NT2/D1 (cell line): Measurements from ENCODE around the gene MEAF6.
"Not testable (repeated sequence)": the region's sequence is repeated elsewhere in the genome, so short reads cannot be mapped to it uniquely, and the experiment has no call there.

Experiments used
- DNase-seq: peaks from one replicate; pipeline ENCODE4 v3.0.0-alpha.2; 2011; ENCODE audit warnings: low read depth, low spot score
- H3K27me3 ChIP-seq: 2 replicates; pipeline ENCODE4 v1.6.0; 2011; ENCODE audit warnings: mild to moderate bottlenecking; ENCODE audit not compliant: insufficient read length, insufficient read depth
- H3K36me3 ChIP-seq: 2 replicates; pipeline ENCODE4 v1.6.1; 2011; ENCODE audit warnings: mild to moderate bottlenecking, low read length, mixed read lengths; ENCODE audit not compliant: insufficient read depth, insufficient read length
- H3K4me1 ChIP-seq: 2 replicates; pipeline ENCODE4 v1.5.1; 2011; ENCODE audit not compliant: insufficient read depth, insufficient read length
- H3K4me3 ChIP-seq: 2 replicates; pipeline ENCODE4 v1.5.1; 2011; ENCODE audit warnings: low read depth; ENCODE audit not compliant: insufficient read length
- H3K9ac ChIP-seq: 2 replicates; pipeline ENCODE4 v1.6.0; 2011; ENCODE audit warnings: low read depth; ENCODE audit not compliant: insufficient read length
- H3K9me3 ChIP-seq: 2 replicates; pipeline ENCODE4 v1.5.1; 2011; ENCODE audit warnings: mild to moderate bottlenecking, low read length; ENCODE audit not compliant: insufficient read depth
- SUZ12 ChIP-seq: IDR thresholded peaks from 2 replicates; pipeline ENCODE4 v1.6.1; 2011; ENCODE audit not compliant: insufficient read length, insufficient read depth; ENCODE audit errors: extremely low read depth
- YY1 ChIP-seq: IDR thresholded peaks from 2 replicates; pipeline ENCODE4 v1.6.1; 2011; ENCODE audit not compliant: insufficient read length, insufficient read depth
- ZNF274 ChIP-seq: IDR thresholded peaks from 2 replicates; pipeline ENCODE4 v1.6.1; 2011; ENCODE audit warnings: mild to moderate bottlenecking, low read depth, low read length

MEAF6 gene

DNA sequence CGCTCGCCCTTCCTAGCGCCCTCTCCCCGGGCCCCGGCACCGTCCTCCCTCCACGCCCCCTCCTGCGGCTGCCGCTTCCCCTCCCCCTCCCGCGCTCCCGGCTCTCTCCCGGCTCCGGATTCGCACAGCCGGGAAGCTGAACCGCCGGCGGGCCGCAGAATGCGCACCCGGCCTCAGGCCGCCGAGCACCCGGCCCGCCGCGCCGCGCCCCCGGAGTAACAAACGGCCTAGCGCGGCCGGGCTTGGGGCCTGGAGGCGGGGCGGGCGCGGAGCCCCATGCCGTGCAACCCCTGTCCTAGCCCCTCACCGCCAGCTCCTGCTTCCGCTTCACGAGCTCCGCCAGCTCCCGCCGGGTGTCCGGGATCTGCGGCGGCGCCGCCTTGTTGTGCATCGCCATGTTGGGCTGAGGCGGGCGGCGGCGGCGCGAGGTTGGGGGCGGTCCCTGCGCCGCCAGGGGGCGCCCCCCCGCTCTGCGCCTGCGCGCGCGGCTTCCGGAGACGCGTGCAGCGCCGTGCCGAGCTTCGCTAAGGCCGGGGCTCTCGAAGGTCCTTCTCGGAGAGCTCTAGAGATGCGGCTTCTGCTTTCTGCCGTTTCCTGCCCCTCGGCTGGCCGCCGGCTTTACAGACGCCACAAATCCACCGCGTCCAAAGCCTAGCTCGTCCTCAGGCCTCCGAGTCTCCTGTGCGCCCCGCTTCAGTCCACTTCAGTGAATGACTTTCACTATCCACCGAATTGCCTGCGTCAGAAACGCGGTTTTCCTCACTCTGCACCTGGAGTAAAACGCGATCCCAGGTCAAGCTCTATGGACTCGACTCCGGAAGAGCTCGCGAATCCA lies at the start of gene MEAF6:
Gene MEAF6 (minus strand): TSS at position 417 of the 835 bp plus-strand sequence. CDS start 20 bp downstream, at position 397.
- Histone ChIP-seq H3K4me3 (peak within 1 kb of the TSS; percentile 91), H3K27me3 (peaks cover 2% of the 10 kb centered on the region), H3K36me3 (peaks cover 25% of the 10 kb centered on the region), H3K9ac (peak within 1 kb of the TSS; percentile 99), H3K4me1 (no peaks in the 10 kb centered on the region), H3K9me3 (no peaks in the 10 kb centered on the region; the same call in 1 of the 2 replicates)
- DNase-seq = peak; percentile 83
- TF ChIP-seq SUZ12 (no peak), YY1 (peak; percentile 59)

DNA sequence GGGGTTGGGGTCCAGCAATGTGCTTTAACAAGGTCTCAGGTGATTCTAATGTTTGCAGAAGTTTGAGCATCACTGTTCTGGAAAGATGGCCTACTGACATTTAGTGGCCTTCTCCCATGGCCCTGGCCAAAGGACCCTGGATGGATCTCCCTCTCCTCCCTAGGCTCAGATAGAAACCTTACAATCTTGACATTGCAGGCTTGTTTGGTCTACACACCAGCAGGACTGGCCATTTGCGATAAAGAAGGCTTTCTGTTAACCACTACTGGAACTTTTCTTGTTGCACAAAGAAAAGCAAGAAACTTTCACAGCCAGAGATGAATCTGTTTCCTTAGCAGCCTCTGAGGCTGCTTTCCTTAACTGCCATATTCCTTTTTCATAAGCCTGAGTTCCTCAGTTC lies 48.4 kb upstream of the MEAF6 start:
- DNase-seq = no peak
- Histone ChIP-seq H3K4me3 (no peak overlapping the region), H3K36me3 (peaks cover 68% of the 10 kb centered on the region), H3K9ac (no peak overlapping the region), H3K9me3 (peaks cover 13% of the 10 kb centered on the region; the same call in 1 of the 2 replicates), H3K4me1 (peaks cover 4% of the 10 kb centered on the region), H3K27me3 (no peaks in the 10 kb centered on the region)
- TF ChIP-seq ZNF274 (no peak), YY1 (no peak)

DNA sequence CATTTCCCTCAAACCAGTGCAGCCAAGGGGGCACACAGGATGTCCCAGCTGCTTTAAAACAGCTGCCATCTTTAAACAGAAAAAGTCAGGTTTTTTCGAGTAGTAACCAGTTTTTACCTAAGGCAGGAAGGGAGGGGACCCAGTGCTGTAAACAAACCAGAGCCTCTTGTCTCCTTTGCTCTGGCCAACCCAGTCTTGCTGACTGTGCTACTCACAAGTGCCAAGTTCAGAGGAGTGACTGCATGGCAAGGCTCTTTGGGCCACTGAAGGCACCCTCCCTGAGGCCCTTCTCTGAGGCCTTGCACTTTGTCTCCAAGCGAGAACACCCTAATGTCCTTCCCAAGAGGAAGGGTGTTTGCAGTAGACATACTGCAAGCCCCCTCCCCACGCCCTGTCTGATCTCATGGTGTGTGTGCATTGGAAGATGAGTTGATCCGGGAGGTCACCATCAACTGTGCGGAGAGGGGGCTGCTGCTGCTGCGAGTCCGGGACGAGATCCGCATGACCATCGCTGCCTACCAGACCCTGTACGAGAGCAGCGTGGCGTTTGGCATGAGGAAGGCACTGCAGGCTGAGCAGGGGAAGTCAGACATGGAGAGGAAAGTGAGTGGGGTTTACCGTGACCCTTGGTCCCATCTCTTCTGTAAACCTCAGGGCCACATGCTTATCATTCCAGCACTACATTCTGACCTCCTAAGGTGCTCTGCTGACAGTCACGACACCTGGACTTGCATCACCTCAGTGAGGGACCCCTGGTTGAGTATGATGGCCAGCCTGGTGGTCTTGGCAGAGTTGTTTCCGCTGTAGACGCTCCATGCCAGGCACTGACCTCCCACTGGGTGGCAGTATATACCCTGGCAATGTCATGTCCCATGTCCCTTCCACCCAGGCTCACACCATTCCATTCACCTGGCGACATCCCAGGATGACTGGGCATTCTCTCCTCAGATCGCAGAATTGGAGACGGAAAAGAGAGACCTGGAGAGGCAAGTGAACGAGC lies 46.9 kb upstream of the MEAF6 start:
- H3K27me3 ChIP-seq = no peaks in the 10 kb centered on the region
- H3K36me3 ChIP-seq = peaks cover 52% of the 10 kb centered on the region
- H3K9me3 ChIP-seq = peaks cover 13% of the 10 kb centered on the region; the same call in 1 of the 2 replicates
- H3K4me3 ChIP-seq = no peak overlapping the region
- TF ChIP-seq ZNF274 (no peak), SUZ12 (no peak), YY1 (no peak)
- H3K9ac ChIP-seq = no peak overlapping the region
- H3K4me1 ChIP-seq = peaks cover 10% of the 10 kb centered on the region
- DNase-seq = peak; percentile 15

DNA sequence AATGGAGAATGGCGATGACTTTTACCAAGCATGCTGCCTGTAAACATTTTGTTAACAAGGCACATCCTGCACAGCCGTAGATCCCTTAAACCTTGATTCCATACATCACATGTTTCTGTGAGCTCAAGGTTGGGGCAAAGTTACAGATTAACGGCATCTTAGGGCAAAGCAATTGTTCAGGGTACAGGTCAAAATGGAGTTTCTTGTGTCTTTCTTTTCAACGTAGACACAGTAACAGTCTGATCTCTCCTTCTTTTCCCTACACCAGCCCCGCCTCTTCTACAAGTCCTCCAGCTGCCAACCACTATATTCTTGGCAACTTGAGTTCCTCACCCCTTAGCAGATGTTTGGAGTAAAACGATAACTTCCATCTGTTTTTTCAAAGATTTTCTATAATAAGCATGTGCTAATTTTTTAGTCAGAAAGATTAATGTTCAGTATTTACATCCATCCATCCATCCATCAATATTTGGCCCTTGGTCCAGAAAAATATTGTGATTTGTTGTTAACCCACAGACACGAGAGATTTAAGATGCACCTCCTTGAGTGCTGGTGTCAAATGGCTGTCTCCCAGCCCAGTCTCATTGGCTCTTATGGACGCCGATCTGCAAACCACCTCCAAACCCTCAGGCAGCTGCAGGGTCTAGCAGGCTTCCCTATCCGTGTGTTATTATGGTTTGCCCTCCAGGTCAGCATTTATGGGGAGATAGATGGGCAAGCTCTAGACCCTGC lies 46.0 kb upstream of the MEAF6 start:
- no peak for TF ChIP-seq YY1
- no peak for TF ChIP-seq SUZ12
- TF ChIP-seq ZNF274 = no peak
- Histone ChIP-seq H3K9me3 (peaks cover 13% of the 10 kb centered on the region; the same call in 1 of the 2 replicates), H3K9ac (no peak overlapping the region), H3K27me3 (no peaks in the 10 kb centered on the region), H3K36me3 (peaks cover 44% of the 10 kb centered on the region), H3K4me3 (no peak overlapping the region), H3K4me1 (peaks cover 12% of the 10 kb centered on the region)
- DNase-seq = no peak

DNA sequence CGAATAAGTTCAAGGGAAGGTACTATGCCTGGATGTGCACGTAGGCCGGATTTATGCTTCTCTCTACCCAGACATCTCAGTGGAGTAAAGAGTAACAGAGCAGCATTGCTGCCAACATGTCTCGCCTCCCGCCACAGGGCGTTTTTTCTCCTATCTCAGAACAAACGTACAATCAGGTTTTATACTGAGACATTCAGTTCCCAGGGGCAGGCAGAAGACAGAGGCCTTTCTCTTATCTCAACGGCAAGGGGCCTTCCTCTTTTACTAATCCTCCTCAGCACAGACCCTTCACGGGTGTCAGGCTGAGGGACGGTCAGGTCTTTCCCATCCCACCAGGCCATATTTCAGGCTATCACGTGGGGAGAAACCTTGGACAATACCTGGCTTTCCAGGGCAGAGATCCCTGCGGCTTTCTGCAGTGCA lies 45.4 kb upstream of the MEAF6 start:
- H3K9ac ChIP-seq = not testable (repeated sequence)
- H3K4me1 ChIP-seq = peaks cover 12% of the 10 kb centered on the region

DNA sequence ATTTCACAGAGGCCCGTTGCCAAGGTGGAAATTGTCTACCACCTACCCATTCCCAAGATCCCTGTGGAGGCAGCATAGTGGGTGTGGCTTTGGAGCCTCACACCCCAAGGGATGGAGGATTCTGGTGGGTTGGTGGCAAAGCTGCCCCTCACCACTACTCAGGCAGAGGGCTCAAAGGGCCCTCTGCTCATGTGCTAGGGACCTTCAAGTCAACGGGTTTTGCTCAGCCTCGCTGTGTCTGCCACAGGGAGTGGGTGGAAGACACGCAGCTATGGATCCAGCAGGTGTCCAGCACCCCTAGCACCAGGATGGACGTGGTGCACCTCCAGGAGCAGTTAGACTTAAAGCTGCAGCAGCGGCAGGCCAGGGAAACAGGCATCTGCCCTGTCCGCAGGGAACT lies 44.5 kb upstream of the MEAF6 start:
- TF ChIP-seq YY1 (no peak), SUZ12 (no peak), ZNF274 (no peak)
- H3K4me3 ChIP-seq = no peak overlapping the region
- H3K4me1 ChIP-seq = peaks cover 12% of the 10 kb centered on the region
- no peaks in the 10 kb centered on the region for H3K27me3 ChIP-seq
- no peak for DNase-seq
- H3K9ac ChIP-seq = no peak overlapping the region
- H3K9me3 ChIP-seq = peaks cover 20% of the 10 kb centered on the region; the same call in 1 of the 2 replicates
- H3K36me3 ChIP-seq = peaks cover 30% of the 10 kb centered on the region

More for the DNA sequence above, 45.4 kb upstream of the MEAF6 start:
- Histone ChIP-seq H3K9me3 (peaks cover 13% of the 10 kb centered on the region; the same call in 1 of the 2 replicates), H3K36me3 (peaks cover 38% of the 10 kb centered on the region)
- H3K27me3 ChIP-seq, DNase-seq, H3K4me3 ChIP-seq: not testable (repeated sequence)
